Fibroblast of peridontal ligament (primary cell): ENCODE data around the gene TRAPPC2L.
"Not testable (repeated sequence)": the region's sequence is repeated elsewhere in the genome, so short reads cannot be mapped to it uniquely, and the experiment has no call there.

Experiments
- DNase-seq: peaks from one replicate; pipeline ENCODE4 v3.0.0-alpha.2; 2010; ENCODE audit errors: extremely low read depth

Gene TRAPPC2L

GRCh38 chr16:88818575-88818874 is 38.4 kb upstream of the TRAPPC2L start:
- DNase-seq: no peak

- DNase-seq: no peak
Measured at GRCh38 chr16:88819126-88819525, 37.8 kb upstream of the TRAPPC2L start.

- no peak for DNase-seq
Measured at GRCh38 chr16:88820385-88821025, 36.4 kb upstream of the TRAPPC2L start.

DNA sequence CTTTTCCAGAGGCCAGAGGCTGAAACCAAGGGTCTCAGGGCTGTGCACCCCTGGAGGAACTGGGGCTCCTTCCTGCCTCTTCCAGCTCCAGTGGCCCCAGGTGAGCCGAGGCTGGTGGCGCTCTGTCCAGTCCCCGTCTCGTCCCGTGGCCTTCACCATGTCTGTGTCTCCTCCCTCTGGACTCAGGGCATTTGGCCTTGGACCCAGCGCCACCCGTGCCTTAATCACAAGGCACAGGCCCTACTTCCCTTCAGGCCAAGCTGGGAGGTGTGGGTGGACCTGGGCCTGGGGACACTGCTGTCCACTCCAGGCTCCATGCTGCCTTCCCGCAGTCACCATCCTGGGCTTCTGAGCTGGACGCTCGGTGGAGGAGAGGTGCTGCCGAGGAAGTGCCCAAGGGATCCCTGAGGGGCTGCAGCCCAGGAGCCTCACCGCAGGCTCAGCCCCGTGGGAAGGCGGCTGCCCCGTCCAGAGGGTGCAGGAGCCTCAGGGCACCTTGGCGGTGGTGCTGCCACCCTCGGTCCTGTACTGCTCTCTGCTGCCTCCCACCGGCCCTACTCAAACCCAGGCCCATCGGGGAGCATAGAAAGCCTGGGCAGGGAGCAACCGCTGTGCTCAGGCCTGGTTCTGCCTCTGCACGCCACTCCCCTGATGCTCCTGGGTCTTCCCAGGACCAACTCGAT is 35.6 kb upstream of the TRAPPC2L start:
- no peak for DNase-seq

- no peak for DNase-seq
Measured at GRCh38 chr16:88822281-88823040, 34.5 kb upstream of the TRAPPC2L start.

DNA sequence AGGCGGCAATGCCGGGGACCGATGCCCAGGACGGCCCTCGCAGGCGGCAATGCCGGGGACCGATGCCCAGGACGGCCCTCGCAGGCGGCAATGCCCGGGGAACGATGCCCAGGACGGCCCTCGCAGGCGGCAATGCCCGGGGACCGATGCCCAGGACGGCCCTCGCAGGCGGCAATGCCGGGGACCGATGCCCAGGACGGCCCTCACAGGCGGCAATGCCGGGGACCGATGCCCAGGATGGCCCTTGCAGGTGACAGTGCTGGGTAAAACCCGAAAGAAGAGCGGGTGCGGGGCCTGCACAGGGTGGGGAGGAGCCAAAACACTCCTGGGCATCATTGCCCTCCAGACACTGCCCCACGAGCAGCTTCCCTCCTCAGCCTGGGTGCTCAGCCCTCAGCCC is 33.3 kb upstream of the TRAPPC2L start:
- not testable (repeated sequence) for DNase-seq

GRCh38 chr16:88824256-88825077 is 32.5 kb upstream of the TRAPPC2L start:
- no peak for DNase-seq

DNA sequence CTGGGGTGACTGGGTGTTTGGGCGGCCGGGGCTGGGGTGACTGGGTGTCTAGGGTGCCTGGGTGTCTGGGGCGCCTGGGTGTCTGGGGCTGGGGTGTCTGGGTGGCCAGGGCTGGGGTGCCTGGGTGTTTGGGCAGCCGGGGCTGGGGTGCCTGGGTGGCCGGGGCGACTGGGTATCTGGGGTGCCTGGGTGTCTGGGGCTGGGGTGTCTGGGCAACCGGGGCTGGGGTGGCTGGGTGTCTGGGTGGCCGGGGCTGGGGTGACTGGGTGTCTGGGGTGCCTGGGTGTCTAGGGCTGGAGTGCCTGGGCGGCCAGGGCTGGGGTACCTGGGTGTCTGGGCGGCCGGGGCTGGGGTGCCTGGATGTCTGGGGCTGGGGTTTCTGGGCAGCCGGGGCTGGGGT is 31.8 kb upstream of the TRAPPC2L start:
- no peak for DNase-seq

- DNase-seq: no peak
Measured at GRCh38 chr16:88826070-88826840, 30.7 kb upstream of the TRAPPC2L start.

DNA sequence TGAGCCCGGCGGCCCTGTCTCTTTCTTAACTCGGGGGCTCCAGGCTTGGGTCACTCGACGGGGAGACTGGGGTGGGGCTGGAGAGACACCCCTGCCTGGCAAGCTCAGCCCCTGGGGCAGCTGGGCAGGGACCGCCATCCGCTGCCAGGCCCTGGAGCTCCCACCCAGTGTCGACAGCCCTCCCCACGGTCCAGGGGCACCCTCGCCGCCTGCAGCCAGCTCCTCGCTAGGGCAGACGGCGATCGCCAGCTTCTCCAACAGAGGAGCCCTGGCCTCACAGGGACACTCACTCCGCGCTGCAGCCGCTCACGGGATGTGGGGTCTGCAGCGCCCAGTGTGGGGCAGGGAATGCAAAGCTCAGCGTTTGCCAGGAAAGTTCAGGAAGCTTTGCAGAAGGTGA is 29.2 kb upstream of the TRAPPC2L start:
- no peak for DNase-seq

DNA sequence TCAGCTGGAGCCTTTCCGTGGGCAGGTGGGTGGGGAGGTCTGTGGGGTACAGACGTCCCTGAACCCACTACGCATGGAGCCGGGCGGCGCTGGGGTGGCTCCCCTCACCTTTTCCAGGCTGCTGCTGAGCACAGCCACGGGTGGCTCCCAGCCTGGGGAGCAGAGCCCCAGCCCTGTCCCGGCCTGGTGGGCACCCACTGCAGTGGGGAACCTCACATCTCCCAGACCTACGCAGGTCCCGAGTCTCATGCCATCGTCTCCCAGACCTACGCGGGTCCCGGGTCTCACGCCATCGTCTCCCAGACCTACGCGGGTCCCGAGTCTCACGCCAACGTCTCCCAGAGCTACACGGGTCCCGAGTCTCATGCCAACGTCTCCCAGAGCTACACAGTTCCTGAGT is 28.2 kb upstream of the TRAPPC2L start:
- no peak for DNase-seq

DNA sequence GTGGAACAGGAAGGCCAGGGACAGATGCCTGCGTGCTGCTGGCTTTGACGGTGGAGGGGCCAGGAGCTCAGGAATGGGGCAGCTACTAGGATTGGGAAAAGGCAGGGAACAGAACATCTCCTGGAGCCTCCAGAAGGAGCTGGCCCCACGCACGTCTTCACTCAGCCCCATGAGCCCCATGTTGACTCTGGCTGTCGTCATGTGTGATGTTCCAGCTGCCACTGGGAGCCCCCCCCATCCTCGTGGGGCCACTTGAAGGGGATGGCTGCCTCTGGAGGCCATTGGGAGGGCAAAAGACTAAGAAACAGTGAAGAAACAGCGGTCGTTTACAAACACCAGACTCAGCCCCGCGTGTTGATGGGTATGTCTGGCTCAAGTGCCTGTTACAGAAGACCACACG is 26.7 kb upstream of the TRAPPC2L start:
- DNase-seq: no peak

- DNase-seq: no peak
Measured at GRCh38 chr16:88830783-88831182, 26.1 kb upstream of the TRAPPC2L start.

DNA sequence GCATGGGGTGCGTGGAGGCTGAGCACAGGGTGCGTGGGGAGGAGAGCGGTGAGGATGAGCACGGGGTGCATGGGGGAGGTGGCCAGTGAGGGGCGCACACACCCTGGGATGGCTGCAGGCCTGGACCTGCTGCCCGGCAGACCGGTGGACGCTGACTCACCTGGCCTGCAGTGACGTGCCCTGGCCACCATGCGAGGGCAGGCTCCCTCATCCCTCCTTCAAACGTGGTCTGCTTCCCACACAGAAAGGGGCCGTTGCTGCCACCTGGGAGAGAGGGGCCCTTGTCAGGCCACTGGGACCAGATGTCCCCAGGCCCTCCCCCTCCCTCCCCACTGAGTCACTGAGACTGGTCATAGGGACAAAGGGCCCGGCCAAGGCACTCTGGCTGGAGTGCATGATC is 25.1 kb upstream of the TRAPPC2L start:
- no peak for DNase-seq

DNA sequence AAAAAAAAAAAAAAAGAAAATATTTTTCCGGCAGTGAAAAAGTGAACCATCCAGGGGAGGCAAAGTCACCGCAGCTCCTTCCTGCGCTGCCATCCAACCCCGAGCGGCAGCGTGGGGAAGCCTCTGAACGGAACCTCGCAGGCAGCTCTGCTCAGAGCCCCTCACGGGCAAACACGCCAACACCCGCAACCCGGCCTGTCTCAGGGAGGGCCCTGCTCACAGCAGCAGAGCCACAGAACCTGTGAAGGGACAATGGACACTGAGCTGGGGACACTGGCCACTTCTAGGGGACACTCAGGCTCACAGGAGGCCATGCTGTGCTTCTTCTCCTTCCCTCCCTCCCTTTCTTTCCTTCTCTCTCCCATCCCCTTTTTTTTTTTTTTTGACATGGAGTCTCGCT is 23.8 kb upstream of the TRAPPC2L start:
- DNase-seq: no peak

DNA sequence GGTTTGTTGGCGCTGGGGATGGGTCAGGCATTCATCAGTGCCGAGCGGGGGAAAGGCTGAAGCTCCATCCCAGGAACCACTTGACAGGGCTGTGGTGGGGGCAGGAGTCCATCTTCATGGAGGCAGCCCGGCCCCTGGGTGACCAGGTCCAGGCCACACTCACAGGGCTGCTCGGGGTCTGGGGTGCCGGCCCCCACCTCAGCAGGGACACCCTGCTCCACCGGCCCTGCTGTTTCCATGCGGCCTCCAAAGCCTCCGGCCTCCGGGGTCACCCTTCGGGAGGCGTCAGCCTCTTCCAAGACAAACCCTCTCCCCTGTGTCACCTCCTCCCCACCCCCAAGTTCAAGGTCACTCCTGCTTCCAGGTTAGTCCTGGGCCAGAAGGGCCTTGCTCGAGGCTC is 22.3 kb upstream of the TRAPPC2L start:
- DNase-seq: no peak

DNA sequence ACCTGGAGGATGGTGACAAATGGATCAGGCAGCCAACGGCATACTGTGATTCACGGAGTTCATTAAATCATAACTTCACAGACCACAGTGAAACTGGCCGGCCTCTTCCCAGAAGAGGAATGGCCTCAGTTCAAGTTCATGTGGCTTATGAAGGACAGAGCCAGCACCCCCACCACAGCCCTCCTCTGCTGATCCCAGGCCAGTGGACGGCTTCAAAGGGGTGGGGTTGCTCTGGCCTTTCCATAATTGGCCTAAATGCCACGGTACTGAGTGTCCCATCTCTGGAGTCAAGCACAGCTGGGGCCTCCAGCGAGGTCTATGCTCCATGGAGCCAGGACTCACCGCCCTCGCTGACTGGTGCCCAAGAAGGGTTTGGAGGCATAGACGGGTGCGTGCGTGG is 21.5 kb upstream of the TRAPPC2L start:
- DNase-seq: peak; percentile 60

GRCh38 chr16:88835818-88836217 is 21.1 kb upstream of the TRAPPC2L start:
- DNase-seq: no peak

- no peak for DNase-seq
Measured at GRCh38 chr16:88836791-88837190, 20.1 kb upstream of the TRAPPC2L start.

DNA sequence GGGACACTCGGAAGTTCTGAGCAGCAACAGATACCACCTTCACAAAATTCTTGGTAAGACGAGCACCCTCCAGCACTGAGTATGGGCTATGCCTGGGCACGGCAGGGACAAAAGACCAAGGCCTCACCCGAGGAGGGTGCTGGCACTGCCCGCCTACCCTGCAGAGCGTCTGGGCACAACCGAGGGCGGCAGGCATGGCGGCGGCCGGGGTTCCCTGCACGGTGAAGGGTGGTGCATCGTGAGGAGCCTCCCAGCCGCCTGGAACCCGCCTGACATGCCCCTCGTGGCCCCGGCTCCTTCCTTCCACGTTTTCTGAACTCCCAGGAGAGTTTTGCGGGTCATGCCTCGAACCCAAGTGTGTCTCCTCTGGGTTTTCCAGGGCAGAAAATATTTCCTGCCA is 19.1 kb upstream of the TRAPPC2L start:
- DNase-seq: no peak

DNA sequence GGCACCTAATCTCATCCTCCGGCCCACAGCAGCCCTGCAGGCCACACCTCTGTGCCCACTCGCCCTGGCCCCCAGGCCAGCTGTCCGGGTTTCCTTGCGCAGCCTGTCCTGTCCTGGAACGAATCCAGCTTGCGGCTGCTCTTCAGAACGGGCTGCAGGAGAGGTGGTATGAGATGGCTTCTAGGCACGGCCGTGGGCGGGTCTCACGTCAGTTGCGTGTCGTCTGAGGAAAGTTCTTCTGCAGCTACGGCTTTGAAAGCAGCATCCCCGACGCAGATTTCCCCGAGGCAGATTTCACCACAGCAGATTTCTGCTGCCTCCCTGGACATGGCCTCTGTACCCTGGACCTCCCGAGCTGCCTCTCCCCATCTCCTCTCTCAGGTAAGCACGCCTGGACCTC is 18.4 kb upstream of the TRAPPC2L start:
- DNase-seq: no peak
